Esophagus squamous epithelium (tissue), 5 donors: ENCODE measurements around the gene ASXL1. TPM values are rescaled to one million over a fixed set of nuclear protein-coding genes. Genes with fewer than 3 reads are reported as not detected.
A peak's percentile ranks its signal among the peaks of the same experiment; 100 is the strongest.

ENCODE experiments used
- DNase-seq: peaks from one replicate; lab custom pipeline; 2025; lab: John Stamatoyannopoulos, UW
- H3K27ac ChIP-seq, 4 donors: fragments of 200-600 bp; sonication (generic); one replicate each; pipeline ENCODE4 v1.5.1; 2016 to 2019; ENCODE audit warnings: mild to moderate bottlenecking in 1 of 4
- H3K27me3 ChIP-seq, 4 donors: fragments of 200-600 bp; sonication (generic); 1 replicate in 3 of 4; 2 replicates in 1 of 4; pipeline versions ENCODE4 v1.5.1 to v1.6.0; 2017 to 2021; ENCODE audit warnings: antibody characterized with exemption in 1 of 4
- H3K36me3 ChIP-seq, 3 donors: fragments of 200-600 bp; sonication (generic); one replicate each; pipeline ENCODE4 v1.5.1; 2016 to 2019
- H3K4me1 ChIP-seq, 3 donors: fragments of 200-600 bp; sonication (generic); one replicate each; pipeline ENCODE4 v1.5.1; 2017 to 2019
- H3K4me3 ChIP-seq, 4 donors: fragments of 200-600 bp; sonication (generic); 1 replicate in 3 of 4; 2 replicates in 1 of 4; pipeline ENCODE4 v1.5.1; 2016 to 2019; ENCODE audit warnings: mild to moderate bottlenecking in 2 of 4, moderate library complexity in 1 of 4
- H3K9me3 ChIP-seq, 3 donors: fragments of 200-600 bp; sonication (generic); one replicate each; pipeline ENCODE4 v1.5.1; 2016 to 2019
- CTCF ChIP-seq, 6 experiments: fragments of 450-650 bp in 4 of 6; fragments of 200-600 bp in 2 of 6; sonication (generic) in 2 of 6; IDR thresholded peaks; one replicate each; pipeline ENCODE4 v1.5.1; 2016 to 2019; ENCODE audit warnings: antibody characterized with exemption in 6 of 6, mild to moderate bottlenecking in 4 of 6, moderate library complexity in 4 of 6
- POLR2A ChIP-seq, 4 donors: fragments of 450-650 bp; IDR thresholded peaks; one replicate each; pipeline ENCODE4 v1.6.1; 2017; ENCODE audit warnings: antibody characterized with exemption in 4 of 4, mild to moderate bottlenecking in 4 of 4, moderate library complexity in 3 of 4
- WGBS, 2 donors: methylation state at CpG; one replicate each; pipeline ENCODE4 v1.1.5; 2018; 5-methylcytosine and 5-hydroxymethylcytosine counted together
- intact Hi-C: fragments of 100-400 bp; cut with DNase I; formaldehyde crosslinking; loops from one replicate; pipeline ENCODE4 v1.15.0; 2022
- total RNA-seq, 4 donors: library from RNA; depleted of rRNA; stranded (reverse); fragments of >200 nt; gene quantifications; one replicate each; pipeline ENCODE4 v1.1.0, GENCODE V29; 2016
- donor health status: DM: yes; HTN: yes; CAD: no.

Gene ASXL1
- total RNA-seq, 4 donors from 2014 or later: 14.3 to 49.2 (median 22.1) TPM

GRCh38 chr20:32434434-32434833, 76.3 kb downstream of the ASXL1 start:
- Histone ChIP-seq H3K4me1 (no peaks in the 10 kb centered on the region), H3K36me3 (peaks cover 54 to 100% (median 69%) of the 10 kb centered on the region in 3 donors)
- WGBS, 2 donors: 79 to 87% methylated on average over 3 to 9 of the region's 19 CpGs

GRCh38 chr20:32435449-32436107, 77.4 kb downstream of the ASXL1 start:
- Histone ChIP-seq H3K27ac (no peak overlapping the region), H3K9me3 (no peaks in the 10 kb centered on the region), H3K4me1 (no peaks in the 10 kb centered on the region), H3K27me3 (no peaks in the 10 kb centered on the region), H3K4me3 (no peak overlapping the region), H3K36me3 (peaks cover 49 to 98% (median 63%) of the 10 kb centered on the region in 3 donors)
- no peak for TF ChIP-seq CTCF (IDR thresholded peaks at IDR 0.05)
- no peak for TF ChIP-seq POLR2A (IDR thresholded peaks at IDR 0.05)
- DNase-seq: no peak
- intact Hi-C loops: no loop called here
- WGBS, 2 donors: 92 to 93% methylated on average over 8 to 10 of the region's 12 CpGs

More at GRCh38 chr20:32434434-32434833, 76.3 kb downstream of the ASXL1 start:
- TF ChIP-seq CTCF (IDR thresholded peaks at IDR 0.05) (no peak), POLR2A (IDR thresholded peaks at IDR 0.05) (no peak)
- no peak for DNase-seq
- Histone ChIP-seq H3K27me3 (no peaks in the 10 kb centered on the region), H3K27ac (peak overlapping the region in 1 of 4 donors; percentile 17), H3K9me3 (no peaks in the 10 kb centered on the region), H3K4me3 (no peak overlapping the region)
- intact Hi-C loops: no loop called here

- WGBS, 2 donors: 92 to 100% methylated on average over 8 to 11 of the region's 11 CpGs
- intact Hi-C loops: no loop called here
These were observed 78.2 kb downstream of the ASXL1 start for GRCh38 chr20:32436142-32436861.

GRCh38 chr20:32436968-32437367, 78.8 kb downstream of the ASXL1 start:
- intact Hi-C loops: no loop called here
- H3K36me3 ChIP-seq: peaks cover 36 to 94% (median 51%) of the 10 kb centered on the region in 3 donors

More at GRCh38 chr20:32436142-32436861, 78.2 kb downstream of the ASXL1 start:
- TF ChIP-seq CTCF (IDR thresholded peaks at IDR 0.05) (no peak), POLR2A (IDR thresholded peaks at IDR 0.05) (no peak)
- H3K36me3 ChIP-seq: peaks cover 43 to 94% (median 57%) of the 10 kb centered on the region in 3 donors
- H3K27ac ChIP-seq: no peak overlapping the region
- H3K4me1 ChIP-seq: no peaks in the 10 kb centered on the region
- H3K27me3 ChIP-seq: no peaks in the 10 kb centered on the region
- no peak overlapping the region for H3K4me3 ChIP-seq
- DNase-seq: no peak
- H3K9me3 ChIP-seq: no peaks in the 10 kb centered on the region

More at GRCh38 chr20:32436968-32437367, 78.8 kb downstream of the ASXL1 start:
- no peak overlapping the region for H3K4me3 ChIP-seq
- H3K27me3 ChIP-seq: no peaks in the 10 kb centered on the region
- 97% methylated on average over 7 of the region's 7 CpGs for WGBS, 2 donors
- TF ChIP-seq POLR2A (IDR thresholded peaks at IDR 0.05) (no peak), CTCF (IDR thresholded peaks at IDR 0.05) (no peak)
- no peaks in the 10 kb centered on the region for H3K4me1 ChIP-seq
- no peaks in the 10 kb centered on the region for H3K9me3 ChIP-seq
- no peak overlapping the region for H3K27ac ChIP-seq
- no peak for DNase-seq
